ENCODE results near the gene SASH1.

GRCh38 chr6:148295261-148295887, 47.3 kb upstream of the SASH1 start:
- TF ChIP-seq CTCF (IDR thresholded peaks at IDR 0.05; ENCODE audit: extremely low read depth in 1 of 2, insufficient read depth in 1 of 2, low read depth in 1 of 2, low read length in 2 of 2) (no peak), JUN (IDR thresholded peaks at IDR 0.05; ENCODE audit: borderline replicate concordance, insufficient read depth, insufficient read length, low read depth) (no peak), POLR2A (IDR thresholded peaks at IDR 0.05; ENCODE audit: low read depth, low read length) (no peak)

All from endothelial cell of umbilical vein (primary cell).